Natural killer cell (primary cell): ENCODE results near the gene CAMK2N2. TPM values are rescaled to one million over a fixed set of nuclear protein-coding genes. Genes with fewer than 3 reads are reported as not detected.

Experiments used
- ATAC-seq, 3 donors: fragments of 150-1000 bp in 2 of 3; fragments of 200-7000 bp in 1 of 3; cut with Tn5 transposase; 1 replicate in 1 of 3; 2 replicates in 2 of 3; pipeline ENCODE4 v1.10.0; 2021; ENCODE audit warnings: mild to moderate bottlenecking in 2 of 3, moderate library complexity in 2 of 3
- DNase-seq, 2 donors: peaks; one replicate each; pipeline versions ENCODE4 v3.0.0 to v3.0.0-alpha.2; 2013 to 2021; ENCODE audit warnings: mixed read lengths in 1 of 2
- H3K27ac ChIP-seq: one replicate; pipeline ENCODE4 v1.5.1; 2013; ENCODE audit warnings: mild to moderate bottlenecking, low read length
- H3K27me3 ChIP-seq: one replicate; pipeline ENCODE4 v1.6.1; 2013; ENCODE audit warnings: low read length; ENCODE audit not compliant: control insufficient read depth, insufficient read depth
- H3K36me3 ChIP-seq: one replicate; pipeline ENCODE4 v1.6.1; 2013; ENCODE audit warnings: low read length; ENCODE audit not compliant: control insufficient read depth, insufficient read depth
- H3K4me1 ChIP-seq: one replicate; pipeline ENCODE4 v1.6.1; 2013; ENCODE audit warnings: low read length; ENCODE audit not compliant: control insufficient read depth, insufficient read depth
- H3K4me3 ChIP-seq: one replicate; pipeline ENCODE4 v1.5.1; 2013; ENCODE audit warnings: low read length
- H3K9me3 ChIP-seq: one replicate; pipeline ENCODE4 v1.6.1; 2013; ENCODE audit warnings: low read length; ENCODE audit not compliant: control insufficient read depth, insufficient read depth
- H3K27ac Mint-ChIP-seq, 2 donors: one replicate each; pipeline ENCODE4 v1.8.0; 2022; ENCODE audit warnings: mild to moderate bottlenecking in 2 of 2, mixed read lengths in 2 of 2, moderate library complexity in 1 of 2
- H3K27me3 Mint-ChIP-seq, 2 donors: one replicate each; pipeline ENCODE4 v1.8.0; 2022; ENCODE audit warnings: low read depth in 2 of 2, mixed read lengths in 2 of 2
- H3K36me3 Mint-ChIP-seq: one replicate; pipeline ENCODE4 v1.8.0; 2022; ENCODE audit warnings: mixed read lengths
- H3K4me1 Mint-ChIP-seq, 2 donors: one replicate each; pipeline ENCODE4 v1.8.0; 2022; ENCODE audit warnings: mixed read lengths in 2 of 2
- H3K4me3 Mint-ChIP-seq: one replicate; pipeline ENCODE4 v1.8.0; 2022; ENCODE audit warnings: mild to moderate bottlenecking, moderate library complexity, mixed read lengths
- H3K9me3 Mint-ChIP-seq, 2 donors: one replicate each; pipeline ENCODE4 v1.8.0; 2022; ENCODE audit warnings: mixed read lengths in 2 of 2
- CTCF ChIP-seq: fragments of 200-600 bp; IDR thresholded peaks from one replicate; pipeline ENCODE4 v1.8.0; 2022; ENCODE audit warnings: antibody characterized with exemption
- WGBS: methylation state at CpG from one replicate; pipeline ENCODE4 v1.1.7; 2013; ENCODE audit warnings: missing lambda C conversion rate; ENCODE audit not compliant: insufficient coverage; 5-methylcytosine and 5-hydroxymethylcytosine counted together
- intact Hi-C: fragments of 100-400 bp; cut with micrococcal nuclease; formaldehyde crosslinking; loops from one replicate; pipeline ENCODE4 v1.14.2; 2022
- total RNA-seq, 4 donors: library from RNA; stranded (reverse); fragments of 120-200 nt in 1 of 4; gene quantifications; one replicate each; pipeline versions ENCODE4 v1.2.3 to v1.2.4, GENCODE V29; 2013 to 2022

The CAMK2N2 gene
- under 1 TPM in 2 of 3 donors, not detected in 1; 0.71 to 0.82 TPM for total RNA-seq
- 0.09 TPM for total RNA-seq (2013)

GRCh38 chr3:184261270-184261853, at the start of gene CAMK2N2:
Gene CAMK2N2 (minus strand): TSS chr3:184261553. CDS start chr3:184261285, 268 bp downstream.
- under 1% methylated on average over 66 of the region's 67 CpGs for WGBS
- Mint-ChIP-seq H3K27me3 (peaks cover 0 to 17% of the 10 kb centered on the region in 2 donors), H3K9me3 (no peaks in the 10 kb centered on the region), H3K4me1 (peaks cover 18 to 28% of the 10 kb centered on the region in 2 donors), H3K36me3 (no peaks in the 10 kb centered on the region), H3K27ac (peak within 1 kb of the TSS; percentile 43 to 77), H3K4me3 (peak within 1 kb of the TSS; percentile 86)
- no peak for TF ChIP-seq CTCF
- H3K36me3 ChIP-seq, result no peaks in the 10 kb centered on the region
- DNase-seq (peak; percentile 45 to 68), ATAC-seq (peak; percentile 61 to 65 (median 61))
- H3K9me3 ChIP-seq, result no peaks in the 10 kb centered on the region
- intact Hi-C loops, result no loop called here
- peaks cover 29% of the 10 kb centered on the region for H3K4me1 ChIP-seq
- no peak within 1 kb of the TSS for H3K27ac ChIP-seq
- H3K4me3 ChIP-seq, result peak within 1 kb of the TSS; percentile 28
- H3K27me3 ChIP-seq, result peaks cover 20% of the 10 kb centered on the region

GRCh38 chr3:184308744-184309143, 47.4 kb upstream of the CAMK2N2 start:
- Histone ChIP-seq H3K27me3 (no peaks in the 10 kb centered on the region), H3K9me3 (no peaks in the 10 kb centered on the region), H3K36me3 (peaks cover 46% of the 10 kb centered on the region), H3K4me3 (no peak overlapping the region), H3K4me1 (peaks cover under 1% of the 10 kb centered on the region), H3K27ac (no peak overlapping the region)
- no peak overlapping the region for H3K27ac Mint-ChIP-seq
- H3K27me3 Mint-ChIP-seq, result no peaks in the 10 kb centered on the region
- intact Hi-C loops, result no loop called here
- no peak for DNase-seq
- 84% methylated on average over 7 of the region's 7 CpGs for WGBS
- no peaks in the 10 kb centered on the region for H3K4me1 Mint-ChIP-seq
- no peak for TF ChIP-seq CTCF
- no peaks in the 10 kb centered on the region for H3K9me3 Mint-ChIP-seq
- ATAC-seq, result no peak
- H3K4me3 Mint-ChIP-seq, result no peak overlapping the region
- H3K36me3 Mint-ChIP-seq, result peaks cover 31% of the 10 kb centered on the region

DNA sequence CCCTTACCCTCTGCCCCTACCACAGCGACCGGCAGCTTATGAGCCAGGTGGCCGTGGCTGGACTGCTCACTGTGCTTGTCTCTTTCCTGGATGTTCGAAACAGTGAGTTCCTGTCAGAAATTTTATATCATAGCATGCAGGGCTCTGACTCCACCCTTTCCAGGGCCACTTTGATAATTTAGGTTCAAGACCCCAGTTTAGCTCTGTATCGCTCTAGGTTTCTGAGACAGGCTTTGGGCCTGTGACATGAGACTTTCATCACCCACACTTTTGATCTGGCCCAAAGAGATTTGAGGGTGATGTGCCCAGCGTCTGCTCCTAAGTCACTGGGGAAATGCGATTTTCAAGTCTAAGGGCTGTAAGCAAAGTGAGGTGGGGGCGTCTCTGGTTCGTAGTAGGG, 46.6 kb upstream of the CAMK2N2 start:
- TF ChIP-seq CTCF, result no peak
- Histone ChIP-seq H3K9me3 (no peaks in the 10 kb centered on the region), H3K27ac (no peak overlapping the region), H3K36me3 (peaks cover 53% of the 10 kb centered on the region), H3K4me1 (no peaks in the 10 kb centered on the region), H3K27me3 (no peaks in the 10 kb centered on the region), H3K4me3 (no peak overlapping the region)
- 97% methylated on average over 9 of the region's 9 CpGs for WGBS
- no peak for DNase-seq
- no peaks in the 10 kb centered on the region for H3K4me1 Mint-ChIP-seq
- H3K27ac Mint-ChIP-seq, result peak overlapping the region in 1 of 2 donors; percentile 43
- H3K9me3 Mint-ChIP-seq, result no peaks in the 10 kb centered on the region
- no peak for ATAC-seq
- no peak overlapping the region for H3K4me3 Mint-ChIP-seq
- peaks cover 31% of the 10 kb centered on the region for H3K36me3 Mint-ChIP-seq
- intact Hi-C loops, result no loop called here
- H3K27me3 Mint-ChIP-seq, result no peaks in the 10 kb centered on the region
